ENCODE data around the gene DTD1.
"Not testable (repeated sequence)": the region's sequence is repeated elsewhere in the genome, so short reads cannot be mapped to it uniquely, and the experiment has no call there.

Gene DTD1

GRCh38 chr20:18775633-18776032 lies 187.8 kb downstream of the DTD1 start:
- in situ Hi-C loops (cut with HindIII; ENCODE audit: low sequenced_read_pairs) = no loop called here
- no peak overlapping the region for H3K4me3 ChIP-seq (ENCODE audit: low read depth, low read length)
- no peak for TF ChIP-seq CTCF (IDR thresholded peaks at IDR 0.05; ENCODE audit: low read depth, low read length)

GRCh38 chr20:18778690-18779392 lies 191.0 kb downstream of the DTD1 start:
- DNase-seq (ENCODE audit: low read depth, low spot score) = no peak
- in situ Hi-C loops (cut with HindIII; ENCODE audit: low sequenced_read_pairs) = no loop called here
- TF ChIP-seq CTCF (IDR thresholded peaks at IDR 0.05; ENCODE audit: low read depth, low read length) = no peak

More at GRCh38 chr20:18775633-18776032, 187.8 kb downstream of the DTD1 start:
- no peak for DNase-seq (ENCODE audit: low read depth, low spot score)

GRCh38 chr20:18780385-18781130 lies 192.7 kb downstream of the DTD1 start:
- in situ Hi-C loops (cut with HindIII; ENCODE audit: low sequenced_read_pairs) = no loop called here
- no peak for DNase-seq (ENCODE audit: low read depth, low spot score)
- no peak overlapping the region for H3K4me3 ChIP-seq (ENCODE audit: low read depth, low read length)
- no peak for TF ChIP-seq CTCF (IDR thresholded peaks at IDR 0.05; ENCODE audit: low read depth, low read length)

More at GRCh38 chr20:18778690-18779392, 191.0 kb downstream of the DTD1 start:
- no peak overlapping the region for H3K4me3 ChIP-seq (ENCODE audit: low read depth, low read length)

GRCh38 chr20:18781509-18781908 lies 193.7 kb downstream of the DTD1 start:
- TF ChIP-seq CTCF (IDR thresholded peaks at IDR 0.05; ENCODE audit: low read depth, low read length) = no peak
- H3K4me3 ChIP-seq (ENCODE audit: low read depth, low read length) = no peak overlapping the region
- DNase-seq (ENCODE audit: low read depth, low spot score) = no peak
- in situ Hi-C loops (cut with HindIII; ENCODE audit: low sequenced_read_pairs) = no loop called here

GRCh38 chr20:18783385-18783959 lies 195.6 kb downstream of the DTD1 start:
- TF ChIP-seq CTCF (IDR thresholded peaks at IDR 0.05; ENCODE audit: low read depth, low read length) = no peak
- no peak for DNase-seq (ENCODE audit: low read depth, low spot score)
- in situ Hi-C loops (cut with HindIII; ENCODE audit: low sequenced_read_pairs) = no loop called here
- H3K4me3 ChIP-seq (ENCODE audit: low read depth, low read length) = no peak overlapping the region

- H3K4me3 ChIP-seq (ENCODE audit: low read depth, low read length); DNase-seq (ENCODE audit: low read depth, low spot score); in situ Hi-C loops (cut with HindIII; ENCODE audit: low sequenced_read_pairs): not testable (repeated sequence)
These were observed 199.2 kb downstream of the DTD1 start for GRCh38 chr20:18787046-18787445.

- H3K4me3 ChIP-seq (ENCODE audit: low read depth, low read length) = no peak overlapping the region
- no peak for TF ChIP-seq CTCF (IDR thresholded peaks at IDR 0.05; ENCODE audit: low read depth, low read length)
- in situ Hi-C loops (cut with HindIII; ENCODE audit: low sequenced_read_pairs) = no loop called here
- DNase-seq (ENCODE audit: low read depth, low spot score) = no peak
These were observed 200.2 kb downstream of the DTD1 start for GRCh38 chr20:18788021-18788420.
